ENCODE data around the gene BRD3. TPM values are rescaled to one million over a fixed set of nuclear protein-coding genes. Genes with fewer than 3 reads are reported as not detected.

Gene BRD3
- polyA plus RNA-seq, 2 of the 4 experiments (the other 2 are of a cell fraction) = 9.0 to 15.3 TPM

DNA sequence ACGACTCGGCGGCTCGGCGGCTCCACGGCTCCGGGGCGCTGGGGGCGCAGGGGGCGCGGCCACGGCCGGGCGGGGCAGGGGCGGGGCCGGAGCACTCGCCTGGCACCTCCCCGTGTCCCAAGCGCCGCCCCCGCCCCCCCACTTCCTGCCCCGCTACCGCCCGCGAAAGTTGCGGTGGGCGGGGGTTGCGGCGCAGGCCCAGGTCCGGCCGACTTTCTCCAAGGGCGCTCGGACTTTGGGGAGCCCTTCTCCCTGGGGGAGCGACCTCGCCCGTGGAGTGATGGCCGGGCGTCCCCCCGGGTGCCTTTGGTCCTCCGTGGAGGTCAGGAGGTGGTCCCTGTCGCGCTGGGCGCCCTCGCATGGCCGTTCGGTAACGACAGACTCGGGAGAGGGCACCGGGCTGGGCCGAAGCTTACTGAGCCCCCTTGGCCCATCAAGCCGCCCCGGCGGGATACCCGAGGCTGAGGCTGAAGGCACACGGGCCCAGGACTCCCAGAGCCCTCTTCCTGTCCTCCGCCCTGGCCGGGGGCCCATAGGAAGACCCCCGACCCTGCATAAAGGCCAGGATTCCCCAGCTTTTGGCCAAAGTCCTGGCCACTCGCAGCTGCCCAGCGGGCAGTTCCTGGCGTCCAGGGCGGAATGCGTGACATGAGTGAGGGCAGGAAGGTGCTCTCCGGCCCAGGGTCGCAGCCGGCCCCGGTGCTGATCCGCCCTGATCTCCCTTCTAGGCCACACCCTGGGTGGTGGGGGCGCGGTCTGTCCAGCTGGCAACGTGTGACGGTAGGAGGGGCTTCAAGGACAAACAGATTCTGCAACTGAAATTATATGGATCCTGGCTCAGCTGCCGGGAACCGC is 74.8 kb downstream of the BRD3 start:
- 0% methylated on average over 11 of the region's 74 CpGs for WGBS (ENCODE audit: missing lambda C conversion rate)
- peak; percentile 53 to 82 for ATAC-seq
- Histone ChIP-seq H3K4me2 (peak overlapping the region; percentile 99), H3K9me3 (no peaks in the 10 kb centered on the region), H3K4me1 (peaks cover 38% of the 10 kb centered on the region), H3K27ac (peak overlapping the region; percentile 98 to 99), H3K4me3 (peak overlapping the region; percentile 98)
- DNase-seq (ENCODE audit: low read depth in 1 of 2, low spot score in 1 of 2) = peak; percentile 64 to 84
- ChIA-PET POLR2A (interaction anchor here (1.0 to 2.2 kb wide), 4 partner anchors 32 to 211 kb away, joined by 3 to 12 read pairs (median 7); partner anchors contain the start of gene BRD3OS), CTCF (interaction anchor here (0.7 to 5.5 kb wide), 61 partner anchors 9 to 807 kb away, joined by 3 to 348 read pairs (median 6); partner anchors contain the start of genes BRD3OS and WDR5)
- no peak for FAIRE-seq
- TF ChIP-seq JUNB (IDR thresholded peaks at IDR 0.05) (no peak), MAZ (IDR thresholded peaks at IDR 0.05; ENCODE audit: borderline replicate concordance, low read depth, low read length) (no peak), ATOH8 (CRISPR knock-in tag; IDR thresholded peaks at IDR 0.05; ENCODE audit: low read depth) (no peak), HOXB13 (CRISPR knock-in tag; IDR thresholded peaks at IDR 0.05; ENCODE audit: low read depth) (no peak), POLR2A (IDR thresholded peaks at IDR 0.05; ENCODE audit: low read length) (peak; percentile 62), NR3C1 (IDR thresholded peaks at IDR 0.05) (no peak), CBX2 (IDR thresholded peaks at IDR 0.05; ENCODE audit: borderline replicate concordance, low read depth) (no peak), HMGXB4 (CRISPR knock-in tag; IDR thresholded peaks at IDR 0.05; ENCODE audit: borderline replicate concordance) (peak; percentile 82; the same call in 1 of the 2 replicates), ZSCAN20 (CRISPR knock-in tag; IDR thresholded peaks at IDR 0.05) (no peak), ESRRA (IDR thresholded peaks at IDR 0.05; ENCODE audit: borderline replicate concordance, low read length) (no peak), ELK1 (IDR thresholded peaks at IDR 0.05; ENCODE audit: low read depth, low read length) (no peak), FOSB (CRISPR knock-in tag; IDR thresholded peaks at IDR 0.05) (no peak), HDAC2 (IDR thresholded peaks at IDR 0.05) (no peak), BHLHE40 (IDR thresholded peaks at IDR 0.05; ENCODE audit: low read depth, low read length) (no peak), HOXA7 (CRISPR knock-in tag; IDR thresholded peaks at IDR 0.05) (no peak), HEYL (CRISPR knock-in tag; IDR thresholded peaks at IDR 0.05) (no peak), JUN (IDR thresholded peaks at IDR 0.05) (peak in 1 of 2 experiments; percentile 53; a peak in 2 of 5 replicates), RFX5 (IDR thresholded peaks at IDR 0.05) (no peak), MYC (IDR thresholded peaks at IDR 0.05; ENCODE audit: borderline replicate concordance, low read length) (no peak), KDM5A (IDR thresholded peaks at IDR 0.05) (no peak), SMC3 (IDR thresholded peaks at IDR 0.05) (peak; percentile 58; the same call in 2 of the 3 replicates), EP300 (IDR thresholded peaks at IDR 0.05) (no peak), CBX8 (IDR thresholded peaks at IDR 0.05) (no peak), TFCP2L1 (CRISPR knock-in tag; IDR thresholded peaks at IDR 0.05) (no peak), FOSL2 (IDR thresholded peaks at IDR 0.05) (no peak), FOSL2 (CRISPR knock-in tag; IDR thresholded peaks at IDR 0.05) (no peak), ZNF302 (CRISPR knock-in tag; IDR thresholded peaks at IDR 0.05) (no peak), ZFP36 (IDR thresholded peaks at IDR 0.05; ENCODE audit: borderline replicate concordance, partially characterized antibody) (no peak), RAD21 (conservative IDR thresholded peaks at IDR 0.05 in 1 of 2, IDR thresholded peaks at IDR 0.05 in 1 of 2) (peak in 1 of 2 experiments; percentile 46; a peak in 2 of 5 replicates), PBX3 (IDR thresholded peaks at IDR 0.05) (no peak), PHF8 (IDR thresholded peaks at IDR 0.05; ENCODE audit: borderline replicate concordance, low read depth) (peak; percentile 36; the same call in 1 of the 2 replicates), CHD4 (IDR thresholded peaks at IDR 0.05; ENCODE audit: borderline replicate concordance) (no peak), MAFK (IDR thresholded peaks at IDR 0.05; ENCODE audit: partially characterized antibody) (no peak), ZC3H11A (IDR thresholded peaks at IDR 0.05) (no peak)
- TF ChIP-seq, protein P1, sequence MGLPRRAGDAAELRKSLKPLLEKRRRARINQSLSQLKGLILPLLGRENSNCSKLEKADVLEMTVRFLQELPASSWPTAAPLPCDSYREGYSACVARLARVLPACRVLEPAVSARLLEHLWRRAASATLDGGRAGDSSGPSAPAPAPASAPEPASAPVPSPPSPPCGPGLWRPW (IDR thresholded peaks at IDR 0.05) = no peak
- TF ChIP-seq, protein P2, sequence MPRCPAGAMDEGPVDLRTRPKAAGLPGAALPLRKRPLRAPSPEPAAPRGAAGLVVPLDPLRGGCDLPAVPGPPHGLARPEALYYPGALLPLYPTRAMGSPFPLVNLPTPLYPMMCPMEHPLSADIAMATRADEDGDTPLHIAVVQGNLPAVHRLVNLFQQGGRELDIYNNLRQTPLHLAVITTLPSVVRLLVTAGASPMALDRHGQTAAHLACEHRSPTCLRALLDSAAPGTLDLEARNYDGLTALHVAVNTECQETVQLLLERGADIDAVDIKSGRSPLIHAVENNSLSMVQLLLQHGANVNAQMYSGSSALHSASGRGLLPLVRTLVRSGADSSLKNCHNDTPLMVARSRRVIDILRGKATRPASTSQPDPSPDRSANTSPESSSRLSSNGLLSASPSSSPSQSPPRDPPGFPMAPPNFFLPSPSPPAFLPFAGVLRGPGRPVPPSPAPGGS (IDR thresholded peaks at IDR 0.05) = peak; percentile 18; the same call in 1 of the 3 replicates

All from A549 (cell line).